Measurements from ENCODE around the gene ALOX5.

Gene ALOX5

GRCh38 chr10:45422866-45423659 lies 49.0 kb downstream of the ALOX5 start:
- TF ChIP-seq, protein P1, sequence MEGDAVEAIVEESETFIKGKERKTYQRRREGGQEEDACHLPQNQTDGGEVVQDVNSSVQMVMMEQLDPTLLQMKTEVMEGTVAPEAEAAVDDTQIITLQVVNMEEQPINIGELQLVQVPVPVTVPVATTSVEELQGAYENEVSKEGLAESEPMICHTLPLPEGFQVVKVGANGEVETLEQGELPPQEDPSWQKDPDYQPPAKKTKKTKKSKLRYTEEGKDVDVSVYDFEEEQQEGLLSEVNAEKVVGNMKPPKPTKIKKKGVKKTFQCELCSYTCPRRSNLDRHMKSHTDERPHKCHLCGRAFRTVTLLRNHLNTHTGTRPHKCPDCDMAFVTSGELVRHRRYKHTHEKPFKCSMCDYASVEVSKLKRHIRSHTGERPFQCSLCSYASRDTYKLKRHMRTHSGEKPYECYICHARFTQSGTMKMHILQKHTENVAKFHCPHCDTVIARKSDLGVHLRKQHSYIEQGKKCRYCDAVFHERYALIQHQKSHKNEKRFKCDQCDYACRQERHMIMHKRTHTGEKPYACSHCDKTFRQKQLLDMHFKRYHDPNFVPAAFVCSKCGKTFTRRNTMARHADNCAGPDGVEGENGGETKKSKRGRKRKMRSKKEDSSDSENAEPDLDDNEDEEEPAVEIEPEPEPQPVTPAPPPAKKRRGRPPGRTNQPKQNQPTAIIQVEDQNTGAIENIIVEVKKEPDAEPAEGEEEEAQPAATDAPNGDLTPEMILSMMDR (IDR thresholded peaks at IDR 0.05; ENCODE audit: control insufficient read depth, insufficient read depth, low read depth, low read length, missing control alignments) = no peak
- no peak overlapping the region for H3K4me3 ChIP-seq (ENCODE audit: control insufficient read depth, low read depth, low read length)
- no peak for DNase-seq (ENCODE audit: low read depth)

DNA sequence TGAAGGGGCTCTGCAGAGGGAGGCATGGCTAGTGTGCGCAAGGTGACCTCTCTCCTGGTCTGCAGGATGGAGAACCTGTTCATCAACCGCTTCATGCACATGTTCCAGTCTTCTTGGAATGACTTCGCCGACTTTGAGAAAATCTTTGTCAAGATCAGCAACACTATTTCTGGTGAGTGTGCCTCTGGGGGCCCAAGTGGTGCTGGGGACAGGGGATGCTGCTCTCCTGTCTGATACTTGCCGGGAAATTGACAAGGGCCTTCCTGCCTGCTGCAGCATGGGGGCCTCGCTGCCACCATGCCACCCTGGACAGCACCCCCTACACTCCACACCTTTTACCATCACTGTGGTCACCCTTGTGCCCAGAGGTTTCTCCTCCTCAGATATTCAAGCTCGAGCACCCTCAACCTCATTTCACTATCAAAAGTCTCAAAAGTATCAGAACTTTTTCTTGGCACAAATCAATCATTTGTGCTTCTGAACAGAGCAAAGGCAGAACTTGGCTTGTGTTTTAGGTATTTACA lies 50.0 kb downstream of the ALOX5 start:
- TF ChIP-seq, protein P1 (IDR thresholded peaks at IDR 0.05; ENCODE audit: control insufficient read depth, insufficient read depth, low read depth, low read length, missing control alignments) = no peak
- no peak overlapping the region for H3K4me3 ChIP-seq (ENCODE audit: control insufficient read depth, low read depth, low read length)
- no peak for DNase-seq (ENCODE audit: low read depth)

GRCh38 chr10:45424668-45425404 lies 50.8 kb downstream of the ALOX5 start:
- TF ChIP-seq, protein P1 (IDR thresholded peaks at IDR 0.05; ENCODE audit: control insufficient read depth, insufficient read depth, low read depth, low read length, missing control alignments) = no peak

GRCh38 chr10:45425621-45426563 lies 51.9 kb downstream of the ALOX5 start:
- no peak overlapping the region for H3K4me3 ChIP-seq (ENCODE audit: control insufficient read depth, low read depth, low read length)
- TF ChIP-seq, protein P1 (IDR thresholded peaks at IDR 0.05; ENCODE audit: control insufficient read depth, insufficient read depth, low read depth, low read length, missing control alignments) = no peak
- DNase-seq (ENCODE audit: low read depth) = no peak

More at GRCh38 chr10:45424668-45425404, 50.8 kb downstream of the ALOX5 start:
- no peak for DNase-seq (ENCODE audit: low read depth)
- no peak overlapping the region for H3K4me3 ChIP-seq (ENCODE audit: control insufficient read depth, low read depth, low read length)

GRCh38 chr10:45427262-45427969 lies 53.4 kb downstream of the ALOX5 start:
- DNase-seq (ENCODE audit: low read depth) = no peak

More at GRCh38 chr10:45427262-45427969, 53.4 kb downstream of the ALOX5 start:
- H3K4me3 ChIP-seq (ENCODE audit: control insufficient read depth, low read depth, low read length) = no peak overlapping the region
- TF ChIP-seq, protein P1 (IDR thresholded peaks at IDR 0.05; ENCODE audit: control insufficient read depth, insufficient read depth, low read depth, low read length, missing control alignments) = no peak
